GM19025 (cell line): Measurements from ENCODE around the gene C11orf65.

Source experiments
- ATAC-seq: cut with Tn5 transposase; IDR thresholded peaks from one replicate; pipeline ENCODE4 v1.9.1; 2021; ENCODE audit warnings: mild to moderate bottlenecking, low read depth, moderate library complexity; ENCODE audit not compliant: unreplicated experiment

The C11orf65 gene

GRCh38 chr11:108467091-108467823, at the start of gene C11orf65:
TSS of gene C11orf65 (minus strand) at chr11:108467529. CDS start at chr11:108461559, 5,970 bp downstream.
- ATAC-seq: peak; percentile 100

GRCh38 chr11:108516125-108516524, 48.8 kb upstream of the C11orf65 start:
- no peak for ATAC-seq

- ATAC-seq: no peak
Observed at GRCh38 chr11:108512708-108513107, 45.4 kb upstream of the C11orf65 start.

GRCh38 chr11:108511851-108512474, 44.6 kb upstream of the C11orf65 start:
- ATAC-seq: no peak

GRCh38 chr11:108508653-108509593, 41.6 kb upstream of the C11orf65 start:
- no peak for ATAC-seq

- ATAC-seq: no peak
Observed at GRCh38 chr11:108501396-108501795, 34.1 kb upstream of the C11orf65 start.

GRCh38 chr11:108500721-108501120, 33.4 kb upstream of the C11orf65 start:
- ATAC-seq: no peak

- no peak for ATAC-seq
Observed at GRCh38 chr11:108500169-108500568, 32.8 kb upstream of the C11orf65 start.

GRCh38 chr11:108498816-108499408, 31.6 kb upstream of the C11orf65 start:
- ATAC-seq: peak; percentile 2

GRCh38 chr11:108498046-108498815, 30.9 kb upstream of the C11orf65 start, which contains the start of gene POGLUT3:
TSS of gene POGLUT3 (minus strand) at chr11:108498384. CDS start at chr11:108498366, 18 bp downstream.
- ATAC-seq: peak; percentile 54

- peak; percentile 39 for ATAC-seq
Observed at GRCh38 chr11:108497317-108498045, 30.2 kb upstream of the C11orf65 start.

- no peak for ATAC-seq
Observed at GRCh38 chr11:108496643-108497256, 29.4 kb upstream of the C11orf65 start.

- no peak for ATAC-seq
Observed at GRCh38 chr11:108495326-108495725, 28.0 kb upstream of the C11orf65 start.

GRCh38 chr11:108494182-108494581, 26.9 kb upstream of the C11orf65 start:
- no peak for ATAC-seq

GRCh38 chr11:108491936-108492335, 24.6 kb upstream of the C11orf65 start:
- no peak for ATAC-seq

GRCh38 chr11:108486828-108487227, 19.5 kb upstream of the C11orf65 start:
- no peak for ATAC-seq

GRCh38 chr11:108486331-108486730, 19.0 kb upstream of the C11orf65 start:
- ATAC-seq: no peak

- ATAC-seq: no peak
Observed at GRCh38 chr11:108483163-108483562, 15.8 kb upstream of the C11orf65 start.
